SK-N-SH treated with all-trans-retinoic acid at 6 μM for 48 hours (cell line): ENCODE measurements around the gene MGLL.

ENCODE experiments used
- ATAC-seq: fragments of 200-7000 bp; cut with Tn5 transposase; 3 replicates; pipeline ENCODE4 v1.9.1; 2020; ENCODE audit warnings: mild to moderate bottlenecking, moderate library complexity
- ARNTL ChIP-seq: fragments of 450-650 bp; formaldehyde crosslinking; IDR thresholded peaks from 2 replicates; pipeline ENCODE4 v1.5.0; 2020; ENCODE audit warnings: low read depth, mild to moderate bottlenecking, moderate library complexity, borderline replicate concordance
- BACH2 ChIP-seq: fragments of 250-450 bp; sonication (Bioruptor Pico); IDR thresholded peaks from 2 replicates; pipeline ENCODE4 v1.9.0; 2021; ENCODE audit warnings: mild to moderate bottlenecking, borderline replicate concordance
- CSDC2 ChIP-seq: fragments of 250-450 bp; sonication (Bioruptor Pico); IDR thresholded peaks from 2 replicates; pipeline ENCODE4 v1.5.0; 2020; ENCODE audit warnings: mild to moderate bottlenecking, moderate library complexity
- ISL1 ChIP-seq: fragments of 250-450 bp; sonication (Bioruptor Pico); IDR thresholded peaks from 2 replicates; pipeline ENCODE4 v2.1.2; 2022; ENCODE audit warnings: mild to moderate bottlenecking, moderate library complexity
- OSR1 ChIP-seq: fragments of 250-450 bp; sonication (Bioruptor Pico); IDR thresholded peaks from 2 replicates; pipeline ENCODE4 v1.8.0; 2022; ENCODE audit warnings: moderate library complexity, mild to moderate bottlenecking, inconsistent platforms
- RARB ChIP-seq: fragments of 250-450 bp; sonication (Bioruptor Pico); IDR thresholded peaks from 2 replicates; pipeline ENCODE4 v1.8.0; 2021; ENCODE audit warnings: mild to moderate bottlenecking, moderate library complexity
- SNAI2 ChIP-seq: fragments of 250-450 bp; sonication (Bioruptor Pico); IDR thresholded peaks from 2 replicates; pipeline ENCODE4 v1.5.0; 2020; ENCODE audit warnings: mild to moderate bottlenecking, moderate library complexity
- TCF4 ChIP-seq: fragments of 250-450 bp; sonication (Bioruptor Pico); IDR thresholded peaks from 2 replicates; pipeline ENCODE4 v1.8.0; 2021; ENCODE audit warnings: mild to moderate bottlenecking, moderate library complexity, borderline replicate concordance
- TOX ChIP-seq: fragments of 250-450 bp; sonication (Bioruptor Pico); IDR thresholded peaks from 2 replicates; pipeline ENCODE4 v1.8.0; 2021; ENCODE audit warnings: mild to moderate bottlenecking, moderate library complexity, borderline replicate concordance
- ZC3H10 ChIP-seq: fragments of 250-450 bp; sonication (Bioruptor Pico); IDR thresholded peaks from 2 replicates; pipeline ENCODE4 v1.5.1; 2021; ENCODE audit warnings: mild to moderate bottlenecking, moderate library complexity
- ZFP3 ChIP-seq: fragments of 250-450 bp; sonication (Bioruptor Pico); IDR thresholded peaks from 2 replicates; pipeline ENCODE4 v1.5.0; 2020; ENCODE audit warnings: mild to moderate bottlenecking, moderate library complexity
- ZFP30 ChIP-seq: fragments of 450-650 bp; formaldehyde crosslinking; IDR thresholded peaks from 2 replicates; pipeline ENCODE4 v1.5.0; 2022; ENCODE audit warnings: mild to moderate bottlenecking, moderate library complexity
- ZNF565 ChIP-seq: fragments of 450-650 bp; formaldehyde crosslinking; conservative IDR thresholded peaks from 2 replicates; pipeline ENCODE4 v1.5.0; 2020; ENCODE audit warnings: low read depth, mild to moderate bottlenecking, moderate library complexity
- ZNF70 ChIP-seq: fragments of 450-650 bp; formaldehyde crosslinking; IDR thresholded peaks from 2 replicates; pipeline ENCODE4 v1.5.0; 2020; ENCODE audit warnings: mild to moderate bottlenecking, moderate library complexity
- ZNF8 ChIP-seq: fragments of 450-650 bp; formaldehyde crosslinking; IDR thresholded peaks from 2 replicates; pipeline ENCODE4 v1.5.0; 2020; ENCODE audit warnings: mild to moderate bottlenecking, moderate library complexity
- TF ChIP-seq, protein P1 (sequence below): fragments of 250-450 bp; sonication (Bioruptor Pico); IDR thresholded peaks from 2 replicates; pipeline ENCODE4 v1.5.1; 2020; ENCODE audit warnings: low read depth, mild to moderate bottlenecking, moderate library complexity
- TF ChIP-seq, protein P2 (sequence below): fragments of 250-450 bp; sonication (Bioruptor Pico); IDR thresholded peaks from 2 replicates; pipeline ENCODE4 v1.5.0; 2020; ENCODE audit warnings: mild to moderate bottlenecking, moderate library complexity
- TF ChIP-seq, protein P3 (sequence below): fragments of 250-450 bp; sonication (Bioruptor Pico); IDR thresholded peaks from 2 replicates; pipeline ENCODE4 v1.5.1; 2021; ENCODE audit warnings: mild to moderate bottlenecking, moderate library complexity
- TF ChIP-seq, protein P4 (sequence below): fragments of 250-450 bp; sonication (Bioruptor Pico); IDR thresholded peaks from 2 replicates; pipeline ENCODE4 v1.8.0; 2021; ENCODE audit warnings: low read depth, mild to moderate bottlenecking, moderate library complexity, borderline replicate concordance

The MGLL gene

DNA sequence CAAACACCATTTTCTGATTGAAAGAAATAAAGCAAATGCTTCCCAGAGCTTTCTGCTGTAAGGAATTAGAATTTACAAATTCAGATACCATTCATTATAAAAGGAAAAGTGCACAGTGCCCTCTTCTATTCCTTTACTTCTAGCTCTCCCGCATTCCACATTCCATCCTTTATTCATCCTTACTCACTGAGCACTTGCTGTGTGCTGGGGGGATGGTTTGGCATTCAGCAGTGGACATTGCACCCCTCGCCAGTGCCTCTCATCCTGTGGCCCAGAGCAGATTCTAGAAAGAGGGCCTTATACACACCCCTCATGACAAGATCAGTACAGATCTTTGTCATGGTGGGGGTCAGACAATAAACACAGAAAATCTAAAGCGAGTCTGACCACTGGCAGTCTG is 73.0 kb downstream of the MGLL start (continued):
- TF ChIP-seq, protein P1, sequence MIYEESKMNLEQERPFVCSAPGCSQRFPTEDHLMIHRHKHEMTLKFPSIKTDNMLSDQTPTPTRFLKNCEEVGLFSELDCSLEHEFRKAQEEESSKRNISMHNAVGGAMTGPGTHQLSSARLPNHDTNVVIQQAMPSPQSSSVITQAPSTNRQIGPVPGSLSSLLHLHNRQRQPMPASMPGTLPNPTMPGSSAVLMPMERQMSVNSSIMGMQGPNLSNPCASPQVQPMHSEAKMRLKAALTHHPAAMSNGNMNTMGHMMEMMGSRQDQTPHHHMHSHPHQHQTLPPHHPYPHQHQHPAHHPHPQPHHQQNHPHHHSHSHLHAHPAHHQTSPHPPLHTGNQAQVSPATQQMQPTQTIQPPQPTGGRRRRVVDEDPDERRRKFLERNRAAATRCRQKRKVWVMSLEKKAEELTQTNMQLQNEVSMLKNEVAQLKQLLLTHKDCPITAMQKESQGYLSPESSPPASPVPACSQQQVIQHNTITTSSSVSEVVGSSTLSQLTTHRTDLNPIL (CRISPR knock-in tag) = no peak
- TF ChIP-seq RARB (no peak), ISL1 (CRISPR knock-in tag) (no peak), ZFP30 (CRISPR knock-in tag) (no peak), SNAI2 (CRISPR knock-in tag) (no peak), BACH2 (CRISPR knock-in tag) (no peak)

DNA sequence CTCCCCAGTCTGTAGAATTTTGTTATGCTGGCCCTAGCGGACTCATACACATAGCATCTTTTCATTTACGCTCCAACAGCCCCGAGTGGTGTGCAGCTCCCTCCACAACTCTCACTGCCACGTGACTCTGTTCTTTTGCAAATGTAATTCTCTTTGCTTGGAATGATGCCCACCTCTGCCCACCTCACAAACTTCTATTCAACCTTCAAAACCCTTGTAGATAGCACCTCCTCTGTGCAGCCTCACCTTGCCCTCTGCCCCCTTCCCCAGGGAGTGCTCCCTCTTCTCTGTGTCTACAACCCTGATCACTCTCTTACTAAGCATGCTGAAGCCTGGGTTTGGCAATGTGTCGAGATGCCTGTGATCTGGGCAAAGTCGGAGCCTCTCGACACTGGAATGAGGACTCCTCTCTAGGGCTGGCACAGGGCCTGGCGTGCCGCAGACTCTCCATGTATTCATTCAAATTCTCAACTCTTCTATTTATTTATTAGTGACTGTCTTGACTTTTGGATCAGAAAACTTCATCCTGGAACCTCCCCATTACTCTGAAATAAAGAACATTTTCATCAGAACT is 73.5 kb downstream of the MGLL start:
- ATAC-seq = no peak

DNA sequence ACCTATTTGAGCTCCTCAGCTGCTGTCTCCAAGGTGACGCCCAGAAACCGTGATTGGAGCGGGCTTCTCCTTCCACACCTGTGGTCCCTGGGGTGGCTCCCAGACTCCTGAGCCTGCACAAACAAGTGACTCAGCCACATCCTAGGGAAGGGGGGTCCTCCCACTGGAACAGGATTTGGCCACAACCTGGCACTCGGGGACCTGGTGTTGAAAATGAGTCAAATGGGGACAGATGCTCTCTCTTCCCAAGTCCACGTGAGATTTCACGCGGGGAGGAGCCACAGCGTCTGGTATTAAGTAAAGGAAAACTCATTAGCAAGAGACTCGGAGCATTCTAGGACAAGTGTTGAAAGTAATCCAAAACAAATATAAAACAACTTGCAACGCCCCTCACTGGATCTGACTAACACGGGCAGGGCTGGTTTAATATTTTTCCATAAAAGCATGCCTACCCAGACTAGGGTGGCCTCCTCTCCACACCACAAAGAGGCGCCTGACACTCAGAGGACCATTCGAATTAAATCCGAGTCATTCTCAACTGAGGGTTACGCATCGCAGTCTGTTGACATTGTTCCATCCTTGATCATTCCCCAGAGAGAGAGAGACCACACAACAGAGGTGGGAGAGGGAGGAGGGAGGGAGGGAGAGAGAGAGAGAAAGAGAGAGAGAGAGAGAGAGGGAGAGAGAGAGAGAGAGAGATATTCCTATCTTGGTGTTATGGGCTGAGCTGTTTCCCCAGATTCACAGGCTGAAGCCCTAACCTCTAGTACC is 74.4 kb downstream of the MGLL start:
- ATAC-seq = peak; percentile 17; the same call in 1 of the 3 replicates
- TF ChIP-seq ZFP3 (CRISPR knock-in tag) (no peak), ARNTL (CRISPR knock-in tag) (no peak), TCF4 (CRISPR knock-in tag) (no peak), ZFP30 (CRISPR knock-in tag) (no peak), OSR1 (no peak), ZNF70 (CRISPR knock-in tag) (no peak), TOX (CRISPR knock-in tag) (no peak)
- TF ChIP-seq, protein P2, sequence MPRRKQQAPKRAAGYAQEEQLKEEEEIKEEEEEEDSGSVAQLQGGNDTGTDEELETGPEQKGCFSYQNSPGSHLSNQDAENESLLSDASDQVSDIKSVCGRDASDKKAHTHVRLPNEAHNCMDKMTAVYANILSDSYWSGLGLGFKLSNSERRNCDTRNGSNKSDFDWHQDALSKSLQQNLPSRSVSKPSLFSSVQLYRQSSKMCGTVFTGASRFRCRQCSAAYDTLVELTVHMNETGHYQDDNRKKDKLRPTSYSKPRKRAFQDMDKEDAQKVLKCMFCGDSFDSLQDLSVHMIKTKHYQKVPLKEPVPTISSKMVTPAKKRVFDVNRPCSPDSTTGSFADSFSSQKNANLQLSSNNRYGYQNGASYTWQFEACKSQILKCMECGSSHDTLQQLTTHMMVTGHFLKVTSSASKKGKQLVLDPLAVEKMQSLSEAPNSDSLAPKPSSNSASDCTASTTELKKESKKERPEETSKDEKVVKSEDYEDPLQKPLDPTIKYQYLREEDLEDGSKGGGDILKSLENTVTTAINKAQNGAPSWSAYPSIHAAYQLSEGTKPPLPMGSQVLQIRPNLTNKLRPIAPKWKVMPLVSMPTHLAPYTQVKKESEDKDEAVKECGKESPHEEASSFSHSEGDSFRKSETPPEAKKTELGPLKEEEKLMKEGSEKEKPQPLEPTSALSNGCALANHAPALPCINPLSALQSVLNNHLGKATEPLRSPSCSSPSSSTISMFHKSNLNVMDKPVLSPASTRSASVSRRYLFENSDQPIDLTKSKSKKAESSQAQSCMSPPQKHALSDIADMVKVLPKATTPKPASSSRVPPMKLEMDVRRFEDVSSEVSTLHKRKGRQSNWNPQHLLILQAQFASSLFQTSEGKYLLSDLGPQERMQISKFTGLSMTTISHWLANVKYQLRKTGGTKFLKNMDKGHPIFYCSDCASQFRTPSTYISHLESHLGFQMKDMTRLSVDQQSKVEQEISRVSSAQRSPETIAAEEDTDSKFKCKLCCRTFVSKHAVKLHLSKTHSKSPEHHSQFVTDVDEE (CRISPR knock-in tag) = no peak

More for the DNA sequence above, 73.5 kb downstream of the MGLL start:
- TF ChIP-seq ZFP3 (CRISPR knock-in tag) = peak; percentile 94
- TF ChIP-seq, protein P3, sequence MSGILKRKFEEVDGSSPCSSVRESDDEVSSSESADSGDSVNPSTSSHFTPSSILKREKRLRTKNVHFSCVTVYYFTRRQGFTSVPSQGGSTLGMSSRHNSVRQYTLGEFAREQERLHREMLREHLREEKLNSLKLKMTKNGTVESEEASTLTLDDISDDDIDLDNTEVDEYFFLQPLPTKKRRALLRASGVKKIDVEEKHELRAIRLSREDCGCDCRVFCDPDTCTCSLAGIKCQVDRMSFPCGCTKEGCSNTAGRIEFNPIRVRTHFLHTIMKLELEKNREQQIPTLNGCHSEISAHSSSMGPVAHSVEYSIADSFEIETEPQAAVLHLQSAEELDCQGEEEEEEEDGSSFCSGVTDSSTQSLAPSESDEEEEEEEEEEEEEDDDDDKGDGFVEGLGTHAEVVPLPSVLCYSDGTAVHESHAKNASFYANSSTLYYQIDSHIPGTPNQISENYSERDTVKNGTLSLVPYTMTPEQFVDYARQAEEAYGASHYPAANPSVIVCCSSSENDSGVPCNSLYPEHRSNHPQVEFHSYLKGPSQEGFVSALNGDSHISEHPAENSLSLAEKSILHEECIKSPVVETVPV (CRISPR knock-in tag) = no peak

DNA sequence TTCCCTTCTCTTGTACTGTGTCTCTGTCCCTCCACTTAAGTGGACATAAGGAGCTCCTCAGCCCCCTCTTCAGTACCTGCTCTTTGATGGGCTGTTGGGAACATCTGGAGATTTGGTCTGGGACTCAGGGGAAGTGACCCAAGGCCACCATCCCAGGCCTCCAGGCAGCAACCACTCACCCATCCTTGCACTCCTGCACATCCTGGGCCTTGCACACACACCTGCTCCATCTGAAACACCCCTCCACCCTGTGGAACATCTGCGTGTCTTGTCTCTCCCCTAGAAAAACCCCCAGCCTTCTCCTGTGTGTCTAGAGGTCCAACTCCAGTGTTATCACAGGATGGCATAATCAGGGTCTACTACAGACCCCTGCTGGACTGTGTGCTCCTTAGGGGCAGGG is 75.2 kb downstream of the MGLL start:
- ATAC-seq = no peak
- TF ChIP-seq TOX (CRISPR knock-in tag) (no peak), OSR1 (no peak), ZFP3 (CRISPR knock-in tag) (no peak), ARNTL (CRISPR knock-in tag) (no peak), ZC3H10 (CRISPR knock-in tag) (no peak), ZNF8 (CRISPR knock-in tag) (no peak), CSDC2 (no peak), ISL1 (CRISPR knock-in tag) (no peak), ZNF565 (CRISPR knock-in tag) (no peak), BACH2 (CRISPR knock-in tag) (no peak)
- TF ChIP-seq, protein P4, sequence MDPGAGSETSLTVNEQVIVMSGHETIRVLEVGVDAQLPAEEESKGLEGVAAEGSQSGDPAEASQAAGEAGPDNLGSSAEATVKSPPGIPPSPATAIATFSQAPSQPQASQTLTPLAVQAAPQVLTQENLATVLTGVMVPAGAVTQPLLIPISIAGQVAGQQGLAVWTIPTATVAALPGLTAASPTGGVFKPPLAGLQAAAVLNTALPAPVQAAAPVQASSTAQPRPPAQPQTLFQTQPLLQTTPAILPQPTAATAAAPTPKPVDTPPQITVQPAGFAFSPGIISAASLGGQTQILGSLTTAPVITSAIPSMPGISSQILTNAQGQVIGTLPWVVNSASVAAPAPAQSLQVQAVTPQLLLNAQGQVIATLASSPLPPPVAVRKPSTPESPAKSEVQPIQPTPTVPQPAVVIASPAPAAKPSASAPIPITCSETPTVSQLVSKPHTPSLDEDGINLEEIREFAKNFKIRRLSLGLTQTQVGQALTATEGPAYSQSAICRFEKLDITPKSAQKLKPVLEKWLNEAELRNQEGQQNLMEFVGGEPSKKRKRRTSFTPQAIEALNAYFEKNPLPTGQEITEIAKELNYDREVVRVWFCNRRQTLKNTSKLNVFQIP (CRISPR knock-in tag) = no peak
- TF ChIP-seq, protein P3 (CRISPR knock-in tag) = no peak
